Measurements from ENCODE around the gene AEBP1. TPM values are rescaled to one million over a fixed set of nuclear protein-coding genes. Genes with fewer than 3 reads are reported as not detected.

AEBP1 gene
- total and polyA plus RNA-seq, 8 donors = 14.6 to 179 (median 41.2) TPM

DNA sequence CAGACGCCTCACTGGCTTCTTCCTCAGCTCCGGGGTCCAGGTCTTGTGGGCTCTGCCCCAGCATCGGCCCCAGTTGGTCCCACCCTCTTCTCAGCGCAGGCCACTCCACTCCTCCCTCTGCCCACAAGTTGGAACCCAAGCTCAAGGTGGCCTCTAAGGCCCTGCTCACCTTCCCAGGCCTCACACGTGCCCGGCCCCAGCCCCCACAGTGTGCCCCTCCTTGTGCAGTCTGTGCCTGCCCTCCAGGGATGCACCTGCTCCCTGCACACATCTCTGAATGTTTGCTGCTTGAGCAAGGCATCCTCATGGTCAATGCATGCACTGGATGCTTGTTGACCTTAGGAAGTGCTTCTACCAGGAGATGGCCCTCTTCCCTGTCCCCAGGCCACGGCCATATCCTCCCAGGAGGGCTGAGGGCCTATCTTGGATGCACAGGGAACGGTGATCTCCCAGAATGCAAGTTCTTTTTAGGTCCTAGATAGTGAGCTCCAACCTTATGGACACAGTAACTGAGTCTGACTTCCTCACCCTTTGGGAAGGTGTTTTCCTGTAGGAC is 7.7 kb upstream of the AEBP1 start:
- TF ChIP-seq, protein P1, sequence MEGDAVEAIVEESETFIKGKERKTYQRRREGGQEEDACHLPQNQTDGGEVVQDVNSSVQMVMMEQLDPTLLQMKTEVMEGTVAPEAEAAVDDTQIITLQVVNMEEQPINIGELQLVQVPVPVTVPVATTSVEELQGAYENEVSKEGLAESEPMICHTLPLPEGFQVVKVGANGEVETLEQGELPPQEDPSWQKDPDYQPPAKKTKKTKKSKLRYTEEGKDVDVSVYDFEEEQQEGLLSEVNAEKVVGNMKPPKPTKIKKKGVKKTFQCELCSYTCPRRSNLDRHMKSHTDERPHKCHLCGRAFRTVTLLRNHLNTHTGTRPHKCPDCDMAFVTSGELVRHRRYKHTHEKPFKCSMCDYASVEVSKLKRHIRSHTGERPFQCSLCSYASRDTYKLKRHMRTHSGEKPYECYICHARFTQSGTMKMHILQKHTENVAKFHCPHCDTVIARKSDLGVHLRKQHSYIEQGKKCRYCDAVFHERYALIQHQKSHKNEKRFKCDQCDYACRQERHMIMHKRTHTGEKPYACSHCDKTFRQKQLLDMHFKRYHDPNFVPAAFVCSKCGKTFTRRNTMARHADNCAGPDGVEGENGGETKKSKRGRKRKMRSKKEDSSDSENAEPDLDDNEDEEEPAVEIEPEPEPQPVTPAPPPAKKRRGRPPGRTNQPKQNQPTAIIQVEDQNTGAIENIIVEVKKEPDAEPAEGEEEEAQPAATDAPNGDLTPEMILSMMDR (IDR thresholded peaks at IDR 0.05) = no peak
- TF ChIP-seq EP300 (IDR thresholded peaks at IDR 0.05) = no peak
- no peak for TF ChIP-seq POLR2AphosphoS5 (IDR thresholded peaks at IDR 0.05)
- no peak for TF ChIP-seq POLR2A (IDR thresholded peaks at IDR 0.05)
- no peaks in the 10 kb centered on the region for H3K36me3 ChIP-seq
- no peak overlapping the region for H3K27ac ChIP-seq
- DNase-seq = no peak
- H3K9me3 ChIP-seq = no peaks in the 10 kb centered on the region
- peaks cover 0 to 10% (median 4%) of the 10 kb centered on the region in 4 donors for H3K4me1 ChIP-seq
- intact Hi-C loops (cut with DNase I; ENCODE audit: low total_unique reads) = no loop called here
- H3K27me3 ChIP-seq = no peaks in the 10 kb centered on the region
- 73 to 90% (median 77%) methylated on average over 8 of the region's 8 CpGs for WGBS, 5 donors
- H3K4me3 ChIP-seq = no peak overlapping the region

DNA sequence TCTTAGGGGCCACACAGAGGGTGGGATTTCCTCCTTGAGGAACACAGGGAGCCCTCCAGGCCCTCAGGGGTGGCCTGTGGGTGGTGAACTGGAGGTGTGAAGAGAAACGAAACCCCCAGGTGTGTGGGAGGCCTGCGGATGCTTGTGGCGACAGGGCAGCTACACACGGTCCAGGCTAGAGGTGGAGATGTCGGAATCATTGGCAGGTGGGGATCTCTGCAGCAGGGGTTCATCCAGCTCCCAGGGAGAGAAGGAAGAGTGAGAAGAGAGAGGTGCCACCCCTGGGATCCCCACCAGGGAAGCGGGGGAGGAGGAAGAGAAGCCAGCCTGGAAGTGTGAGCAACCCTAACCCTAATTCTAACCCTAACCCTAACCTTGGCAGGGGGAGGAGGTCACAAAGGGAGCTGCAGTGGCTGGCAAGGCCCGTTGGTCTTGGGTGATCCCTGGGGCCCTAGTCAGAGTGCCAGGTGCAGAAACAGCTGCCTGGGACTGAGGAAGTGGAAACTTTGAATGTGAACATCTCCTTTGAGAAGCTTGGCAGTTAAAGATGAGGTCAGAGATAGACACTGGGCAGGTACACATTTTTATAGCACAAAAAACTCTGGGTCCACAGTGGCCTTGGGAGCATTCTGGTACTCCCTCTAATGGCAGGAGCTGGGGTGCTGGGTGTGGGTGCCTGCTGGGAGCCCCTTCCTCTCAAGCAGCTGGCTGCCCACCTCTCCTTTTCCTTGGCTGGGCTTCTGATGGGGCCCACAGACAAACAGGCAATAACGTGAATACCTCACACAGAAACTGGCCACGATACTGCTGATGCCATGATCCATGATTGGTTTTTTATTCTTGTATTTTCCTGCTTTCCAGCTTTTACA is 6.8 kb upstream of the AEBP1 start:
- H3K27ac ChIP-seq = no peak overlapping the region
- intact Hi-C loops (cut with DNase I; ENCODE audit: low total_unique reads) = no loop called here
- H3K4me3 ChIP-seq = no peak overlapping the region
- H3K9me3 ChIP-seq = no peaks in the 10 kb centered on the region
- H3K27me3 ChIP-seq = no peaks in the 10 kb centered on the region
- no peaks in the 10 kb centered on the region for H3K36me3 ChIP-seq
- no peak for TF ChIP-seq EP300 (IDR thresholded peaks at IDR 0.05)
- TF ChIP-seq POLR2A (IDR thresholded peaks at IDR 0.05) = no peak
- TF ChIP-seq POLR2AphosphoS5 (IDR thresholded peaks at IDR 0.05) = no peak
- TF ChIP-seq, protein P1 (IDR thresholded peaks at IDR 0.05) = no peak
- DNase-seq = no peak
- WGBS, 5 donors = 75 to 85% (median 78%) methylated on average over 9 of the region's 9 CpGs
- H3K4me1 ChIP-seq = peaks cover 0 to 10% (median 4%) of the 10 kb centered on the region in 4 donors

DNA sequence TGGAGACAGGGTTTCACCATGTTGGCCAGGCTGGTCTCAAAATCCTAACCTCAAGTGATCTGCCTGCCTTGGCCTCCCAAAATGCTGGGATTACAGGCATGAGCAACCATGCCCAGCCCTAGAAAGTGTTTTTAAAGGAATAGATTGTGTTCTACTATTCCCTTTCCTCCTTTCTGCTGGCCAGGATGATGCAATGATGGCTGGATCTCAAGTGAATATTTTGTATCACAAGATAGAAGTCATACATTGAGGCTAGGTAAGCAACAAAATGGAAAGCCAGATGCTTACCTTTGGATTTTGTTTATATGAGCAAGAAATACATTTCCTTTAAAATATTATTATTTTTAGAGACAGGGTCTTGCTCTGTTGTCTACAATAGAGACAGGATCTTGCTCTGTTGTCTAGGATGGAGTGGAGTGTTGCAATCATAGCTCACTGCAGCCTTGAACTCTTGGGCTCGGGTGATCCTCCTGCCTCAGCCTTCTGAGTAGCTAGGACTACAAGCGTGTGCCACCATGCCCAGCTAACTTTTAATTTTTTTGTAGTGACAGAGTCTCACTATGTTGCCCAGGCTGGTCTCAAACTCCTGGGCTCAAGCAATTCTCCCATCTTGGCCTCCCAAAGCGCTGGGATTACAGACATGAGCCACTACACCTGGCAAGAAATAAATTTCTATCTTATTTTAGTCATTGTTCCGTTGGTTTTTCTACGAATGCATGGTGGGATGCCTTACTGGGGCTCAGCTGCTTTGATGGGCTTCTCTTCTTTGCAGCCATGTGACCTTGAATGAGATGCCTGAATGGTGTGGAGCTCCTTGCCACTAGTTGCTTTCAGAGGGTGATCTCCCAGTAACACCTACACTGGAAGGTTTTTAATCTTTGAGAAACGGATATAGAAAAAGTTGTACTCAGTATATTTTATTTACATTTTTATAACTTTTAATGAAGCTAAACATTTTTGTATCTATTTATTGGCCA is 5.8 kb upstream of the AEBP1 start:
- TF ChIP-seq, protein P1 (IDR thresholded peaks at IDR 0.05) = no peak
- TF ChIP-seq EP300 (IDR thresholded peaks at IDR 0.05) (no peak), POLR2AphosphoS5 (IDR thresholded peaks at IDR 0.05) (no peak), POLR2A (IDR thresholded peaks at IDR 0.05) (no peak)
- no peak overlapping the region for H3K27ac ChIP-seq
- no peaks in the 10 kb centered on the region for H3K36me3 ChIP-seq
- no peak overlapping the region for H3K4me3 ChIP-seq
- no peaks in the 10 kb centered on the region for H3K9me3 ChIP-seq
- peaks cover 0 to 19% (median 5%) of the 10 kb centered on the region in 4 donors for H3K4me1 ChIP-seq
- no peak for DNase-seq
- H3K27me3 ChIP-seq = peaks cover 0 to 8% (median 7%) of the 10 kb centered on the region in 3 donors
- intact Hi-C loops (cut with DNase I; ENCODE audit: low total_unique reads) = no loop called here
- 85 to 91% (median 86%) methylated on average over 6 of the region's 6 CpGs for WGBS, 5 donors

DNA sequence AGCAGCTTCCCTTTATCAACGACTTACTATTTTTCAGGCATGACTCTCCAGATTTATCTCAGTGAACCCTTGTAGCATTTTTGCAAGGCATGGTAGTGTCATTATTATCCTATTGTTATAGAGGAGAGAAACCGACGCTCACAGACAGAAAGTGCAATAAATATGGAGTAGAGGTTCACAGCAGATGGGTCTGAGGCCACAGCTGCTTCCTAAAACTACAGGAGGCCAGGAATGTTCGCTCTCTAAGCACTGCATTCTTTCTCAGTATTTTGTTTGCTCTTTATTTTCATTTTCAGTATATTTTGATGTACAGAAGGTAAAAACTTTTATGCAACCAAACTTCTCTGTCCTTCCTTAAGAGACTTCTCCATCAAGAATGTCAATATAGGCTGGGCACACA is 4.5 kb upstream of the AEBP1 start:
- H3K27ac ChIP-seq = peak overlapping the region in 1 of 5 donors; percentile 93
- TF ChIP-seq POLR2AphosphoS5 (IDR thresholded peaks at IDR 0.05) (no peak), EP300 (IDR thresholded peaks at IDR 0.05) (no peak), POLR2A (IDR thresholded peaks at IDR 0.05) (no peak)
- TF ChIP-seq, protein P1 (IDR thresholded peaks at IDR 0.05) = no peak
- peaks cover 0 to 28% (median 11%) of the 10 kb centered on the region in 4 donors for H3K4me1 ChIP-seq
- DNase-seq = no peak
- H3K4me3 ChIP-seq = no peak overlapping the region
- H3K27me3 ChIP-seq = peaks cover 0 to 20% (median 18%) of the 10 kb centered on the region in 3 donors
- H3K9me3 ChIP-seq = no peaks in the 10 kb centered on the region
- no peaks in the 10 kb centered on the region for H3K36me3 ChIP-seq
- intact Hi-C loops (cut with DNase I; ENCODE audit: low total_unique reads) = no loop called here
- WGBS, 5 donors = 60 to 72% (median 69%) methylated on average over 4 of the region's 4 CpGs
